ENCODE results near the gene TWF2.

TWF2 gene

DNA sequence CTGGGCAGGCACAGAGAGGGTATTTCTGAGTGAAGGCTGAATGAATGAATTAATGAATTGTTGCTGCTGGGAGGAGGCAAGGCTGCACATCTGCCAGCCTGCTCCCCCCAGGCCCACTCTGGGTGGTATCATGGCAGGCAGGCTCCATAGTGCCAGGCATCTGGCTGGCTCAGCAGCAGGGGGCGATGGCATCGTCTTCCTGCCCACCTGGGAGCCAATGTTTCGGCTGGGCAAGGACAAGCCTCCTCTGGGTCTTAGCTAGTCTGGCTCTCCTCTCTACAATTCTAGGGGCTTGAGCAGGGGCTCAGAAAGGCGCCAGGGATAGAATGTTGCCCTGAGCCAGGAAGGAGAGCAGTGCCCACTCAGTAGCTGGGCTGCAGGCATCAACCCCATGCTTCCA is 11.8 kb downstream of the TWF2 start:
- TF ChIP-seq ZFX (IDR thresholded peaks at IDR 0.05; ENCODE audit: borderline replicate concordance): no peak
- TF ChIP-seq, protein P1, sequence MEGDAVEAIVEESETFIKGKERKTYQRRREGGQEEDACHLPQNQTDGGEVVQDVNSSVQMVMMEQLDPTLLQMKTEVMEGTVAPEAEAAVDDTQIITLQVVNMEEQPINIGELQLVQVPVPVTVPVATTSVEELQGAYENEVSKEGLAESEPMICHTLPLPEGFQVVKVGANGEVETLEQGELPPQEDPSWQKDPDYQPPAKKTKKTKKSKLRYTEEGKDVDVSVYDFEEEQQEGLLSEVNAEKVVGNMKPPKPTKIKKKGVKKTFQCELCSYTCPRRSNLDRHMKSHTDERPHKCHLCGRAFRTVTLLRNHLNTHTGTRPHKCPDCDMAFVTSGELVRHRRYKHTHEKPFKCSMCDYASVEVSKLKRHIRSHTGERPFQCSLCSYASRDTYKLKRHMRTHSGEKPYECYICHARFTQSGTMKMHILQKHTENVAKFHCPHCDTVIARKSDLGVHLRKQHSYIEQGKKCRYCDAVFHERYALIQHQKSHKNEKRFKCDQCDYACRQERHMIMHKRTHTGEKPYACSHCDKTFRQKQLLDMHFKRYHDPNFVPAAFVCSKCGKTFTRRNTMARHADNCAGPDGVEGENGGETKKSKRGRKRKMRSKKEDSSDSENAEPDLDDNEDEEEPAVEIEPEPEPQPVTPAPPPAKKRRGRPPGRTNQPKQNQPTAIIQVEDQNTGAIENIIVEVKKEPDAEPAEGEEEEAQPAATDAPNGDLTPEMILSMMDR (IDR thresholded peaks at IDR 0.05): peak; percentile 8; the same call in 1 of the 2 replicates
- H3K27ac ChIP-seq: no peak overlapping the region

DNA sequence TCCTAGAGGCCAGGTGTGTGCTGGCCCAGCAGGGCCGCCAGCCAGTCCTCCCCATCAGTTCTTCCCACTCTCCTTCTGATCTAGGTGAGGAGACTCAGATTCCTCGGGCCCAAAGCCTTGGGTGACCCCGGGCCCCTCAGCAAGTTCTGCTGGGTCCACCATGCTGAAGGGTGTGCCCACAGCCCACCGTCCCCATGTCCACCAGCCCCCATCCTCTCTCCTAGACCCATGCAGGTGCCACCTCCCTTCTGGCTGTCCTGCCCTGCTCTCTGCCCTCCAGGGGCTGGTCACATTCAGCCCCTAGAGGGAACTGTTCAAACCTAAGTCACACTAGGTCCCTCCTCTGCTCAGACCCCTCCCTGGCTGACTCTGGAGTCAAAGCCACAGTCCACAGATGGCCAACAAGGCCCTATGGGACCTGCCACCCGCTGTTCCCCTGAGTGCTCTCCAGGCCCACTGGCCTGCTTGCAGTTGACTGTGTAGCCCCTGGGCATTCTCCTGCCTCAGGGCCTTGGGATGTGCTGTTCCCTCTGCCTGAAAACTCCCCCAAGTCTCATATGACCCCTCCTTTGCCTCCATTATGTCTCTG is 12.6 kb downstream of the TWF2 start:
- TF ChIP-seq, protein P1 (IDR thresholded peaks at IDR 0.05): no peak
- TF ChIP-seq ZFX (IDR thresholded peaks at IDR 0.05; ENCODE audit: borderline replicate concordance): no peak
- H3K27ac ChIP-seq: no peak overlapping the region

DNA sequence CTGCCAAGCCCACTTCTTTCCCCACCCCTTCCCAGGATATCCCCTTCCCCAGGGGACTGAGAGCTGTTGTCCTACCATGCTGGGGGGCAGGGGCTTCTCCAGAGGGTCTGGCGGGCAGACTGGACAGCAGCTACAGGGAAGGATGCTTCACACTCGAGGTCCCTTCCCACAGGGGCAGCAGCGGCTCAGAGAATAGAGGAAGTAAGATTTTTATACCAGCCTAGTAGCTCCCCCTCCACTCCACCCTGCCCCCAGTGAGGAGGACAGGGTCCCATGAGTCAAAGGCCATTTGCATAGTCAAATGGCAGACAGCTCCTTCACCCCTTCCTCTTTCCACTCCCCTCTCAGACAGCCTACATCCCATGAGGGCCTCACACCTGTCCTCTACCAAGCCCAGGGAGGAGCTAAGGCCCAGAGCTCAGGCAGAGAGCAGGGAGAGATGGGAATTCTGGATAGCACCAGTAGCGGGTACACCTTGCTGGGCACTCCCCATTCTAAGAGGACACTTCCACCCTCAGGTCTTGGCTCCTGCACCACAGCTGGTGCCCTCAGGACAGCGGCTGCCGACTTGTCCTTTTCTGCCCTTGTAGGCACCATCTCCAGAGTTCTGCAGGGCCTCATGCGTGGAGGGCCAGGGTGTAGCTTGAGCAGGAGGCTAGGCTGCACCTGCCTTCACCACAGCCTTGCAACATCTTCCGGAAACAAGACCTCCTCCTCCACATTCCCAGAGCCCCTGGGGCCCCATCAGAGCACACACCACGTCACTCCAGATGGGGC is 13.3 kb downstream of the TWF2 start, which contains the start of gene TLR9:
TSS of gene TLR9 (minus strand) at position 194 of the 777 bp plus-strand sequence. CDS start at position 78, 116 bp downstream.
- no peak within 1 kb of the TSS for H3K27ac ChIP-seq
- TF ChIP-seq, protein P1 (IDR thresholded peaks at IDR 0.05): no peak
- TF ChIP-seq ZFX (IDR thresholded peaks at IDR 0.05; ENCODE audit: borderline replicate concordance): no peak

DNA sequence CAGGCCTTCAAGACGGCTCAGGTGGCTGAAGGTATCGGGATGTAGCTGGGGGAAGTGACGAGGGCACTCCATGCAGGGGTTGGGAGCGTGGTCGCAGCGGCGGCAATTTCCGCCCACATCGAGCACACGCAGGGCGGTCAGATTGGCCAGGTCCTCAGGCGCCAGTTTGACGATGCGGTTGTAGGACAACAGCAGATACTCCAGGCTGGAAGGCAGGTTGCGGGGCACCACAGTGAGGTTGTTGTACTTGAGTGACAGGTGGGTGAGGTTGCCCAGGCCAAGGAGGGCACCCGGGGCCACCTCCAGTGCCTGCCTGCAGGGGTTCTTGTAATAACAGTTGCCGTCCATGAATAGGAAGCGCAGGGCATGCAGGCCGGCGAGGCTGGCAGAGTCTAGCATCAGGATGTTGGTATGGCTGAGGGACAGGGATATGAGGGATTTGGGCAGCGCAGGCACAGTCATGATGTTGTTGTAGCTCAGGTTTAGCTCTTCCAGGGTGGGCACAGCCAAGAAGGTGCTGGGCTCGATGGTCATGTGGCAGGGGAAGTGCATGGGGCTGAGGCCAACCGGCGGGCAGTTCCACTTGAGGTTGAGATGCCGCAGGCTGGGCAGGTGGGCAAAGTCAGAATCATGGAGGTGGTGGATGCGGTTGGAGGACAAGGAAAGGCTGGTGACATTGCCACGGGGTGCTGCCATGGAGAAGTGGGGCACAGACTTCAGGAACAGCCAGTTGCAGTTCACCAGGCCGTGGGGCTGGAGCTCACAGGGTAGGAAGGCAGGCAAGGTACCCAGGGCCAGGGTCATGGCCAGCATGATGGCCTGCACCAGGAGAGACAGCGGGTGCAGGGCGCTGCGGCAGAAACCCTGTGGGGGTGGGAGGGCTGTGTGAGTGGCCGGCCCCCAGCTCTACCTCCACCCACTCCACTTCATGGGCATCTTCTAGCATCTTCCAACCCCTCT is 15.2 kb downstream of the TWF2 start:
- TF ChIP-seq ZFX (IDR thresholded peaks at IDR 0.05; ENCODE audit: borderline replicate concordance): no peak
- TF ChIP-seq, protein P1 (IDR thresholded peaks at IDR 0.05): no peak
- H3K27ac ChIP-seq: no peak overlapping the region

DNA sequence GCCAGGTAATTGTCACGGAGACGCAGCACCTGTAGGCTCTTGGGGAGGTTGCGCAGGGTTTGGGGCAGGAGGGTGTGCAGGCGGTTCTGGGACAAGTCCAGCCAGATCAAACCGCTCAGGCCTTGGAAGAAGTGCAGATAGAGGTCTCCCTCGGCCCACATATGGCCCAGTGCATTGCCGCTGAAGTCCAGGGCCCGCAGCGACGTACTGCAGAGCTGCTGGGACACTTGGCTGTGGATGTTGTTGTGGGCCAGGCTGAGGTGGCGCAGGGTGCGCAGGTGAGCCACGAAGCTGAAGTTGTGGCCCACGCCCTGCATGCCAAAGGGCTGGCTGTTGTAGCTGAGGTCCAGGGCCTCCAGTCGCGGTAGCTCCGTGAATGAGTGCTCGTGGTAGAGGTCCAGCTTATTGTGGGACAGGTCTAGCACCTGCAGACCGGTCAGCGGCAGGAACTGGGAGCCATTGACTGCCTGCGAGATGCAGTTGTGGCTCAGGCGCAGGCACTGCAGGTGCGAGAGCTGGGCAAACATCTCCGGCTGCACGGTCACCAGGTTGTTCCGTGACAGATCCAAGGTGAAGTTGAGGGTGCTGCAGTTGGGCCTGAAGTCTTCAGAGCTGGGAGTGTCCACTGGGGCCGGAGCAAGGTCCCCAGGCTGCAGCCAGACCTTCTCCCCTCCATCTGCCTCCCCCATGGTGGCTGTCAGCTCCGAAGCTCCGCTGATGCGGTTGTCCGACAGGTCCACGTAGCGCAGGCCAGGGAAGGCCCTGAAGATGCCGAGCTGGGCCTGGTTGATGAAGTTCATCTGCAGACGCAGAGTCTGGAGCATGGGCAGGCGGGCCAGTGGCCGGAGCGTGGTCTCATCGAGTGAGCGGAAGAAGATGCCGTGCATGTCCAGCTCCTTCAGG is 16.4 kb downstream of the TWF2 start:
- TF ChIP-seq, protein P1 (IDR thresholded peaks at IDR 0.05): no peak
- no peak for TF ChIP-seq ZFX (IDR thresholded peaks at IDR 0.05; ENCODE audit: borderline replicate concordance)
- no peak overlapping the region for H3K27ac ChIP-seq

DNA sequence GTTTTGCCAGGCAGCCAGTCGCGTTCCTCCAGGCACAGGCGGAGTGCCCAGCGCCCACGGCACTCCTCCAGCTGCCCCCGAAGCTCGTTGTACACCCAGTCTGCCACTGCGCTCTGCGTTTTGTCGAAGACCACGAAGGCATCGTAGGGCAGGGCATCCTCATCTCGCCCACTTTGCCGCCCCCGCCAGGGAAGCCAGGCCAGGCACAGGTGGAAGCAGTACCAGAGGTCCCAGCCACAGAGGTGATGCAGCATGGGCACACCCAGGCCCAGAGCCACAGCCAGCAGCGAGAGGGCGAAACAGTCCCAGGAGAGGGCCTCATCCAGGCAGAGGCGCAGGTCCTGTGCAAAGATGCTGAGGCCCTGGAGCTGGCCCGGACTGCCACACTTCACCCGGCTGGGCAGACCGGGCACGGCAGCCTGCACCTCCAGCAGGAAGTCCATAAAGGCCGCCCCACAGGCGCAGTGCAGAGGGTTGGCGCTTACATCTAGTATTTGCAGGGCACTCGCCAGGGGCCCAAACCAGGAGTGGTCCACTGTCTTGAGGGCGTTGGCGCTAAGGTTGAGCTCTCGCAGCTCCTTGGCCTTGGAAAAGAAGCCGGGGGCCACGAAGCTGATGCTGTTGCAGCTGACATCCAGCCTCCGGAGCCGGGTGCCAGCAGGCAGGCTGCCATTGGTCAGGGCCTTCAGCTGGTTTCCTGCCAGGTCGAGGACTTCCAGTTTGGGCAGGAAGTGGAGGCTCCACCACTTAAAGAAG is 17.2 kb downstream of the TWF2 start:
- H3K27ac ChIP-seq: no peak overlapping the region
- TF ChIP-seq ZFX (IDR thresholded peaks at IDR 0.05; ENCODE audit: borderline replicate concordance): no peak
- TF ChIP-seq, protein P1 (IDR thresholded peaks at IDR 0.05): no peak
